Hepatocyte (in vitro differentiated cells): ENCODE data around the gene LPP. TPM values are rescaled to one million over a fixed set of nuclear protein-coding genes. Genes with fewer than 3 reads are reported as not detected.

Source experiments
- DNase-seq: peaks from one replicate; pipeline ENCODE4 v3.0.0-alpha.2; 2016; ENCODE audit warnings: low spot score
- H2AFZ ChIP-seq: fragments of 200-600 bp; sonication (generic); 2 replicates; pipeline ENCODE4 v1.6.0; 2016; ENCODE audit warnings: antibody characterized with exemption, mild to moderate bottlenecking
- H3K27ac ChIP-seq: fragments of 200-600 bp; sonication (generic); 2 replicates; pipeline ENCODE4 v1.5.1; 2016; ENCODE audit warnings: mild to moderate bottlenecking
- H3K27me3 ChIP-seq: fragments of 200-600 bp; sonication (generic); 2 replicates; pipeline ENCODE4 v1.6.1; 2016
- H3K36me3 ChIP-seq: fragments of 200-600 bp; sonication (generic); replicated peaks from 2 replicates; pipeline ENCODE4 v1.5.1; 2016; ENCODE audit warnings: low read depth; ENCODE audit not compliant: insufficient read depth
- H3K4me1 ChIP-seq: fragments of 200-600 bp; sonication (generic); 2 replicates; pipeline ENCODE4 v1.5.1; 2016; ENCODE audit warnings: mild to moderate bottlenecking, moderate library complexity; ENCODE audit not compliant: insufficient read depth
- H3K4me2 ChIP-seq: fragments of 200-600 bp; sonication (generic); 2 replicates; pipeline ENCODE4 v1.6.0; 2016
- H3K4me3 ChIP-seq: fragments of 200-600 bp; sonication (generic); 2 replicates; pipeline ENCODE4 v1.5.1; 2016; ENCODE audit warnings: mild to moderate bottlenecking
- H3K79me2 ChIP-seq: fragments of 200-600 bp; sonication (generic); 2 replicates; pipeline ENCODE4 v1.6.0; 2017; ENCODE audit warnings: mild to moderate bottlenecking
- H3K9me2 ChIP-seq: fragments of 200-600 bp; sonication (generic); replicated peaks from 2 replicates; pipeline ENCODE4 v1.6.0; 2017; ENCODE audit warnings: mild to moderate bottlenecking; ENCODE audit not compliant: insufficient read depth
- H3K9me3 ChIP-seq: fragments of 200-600 bp; sonication (generic); 2 replicates; pipeline ENCODE4 v1.5.1; 2016; ENCODE audit warnings: low read depth, mild to moderate bottlenecking
- H4K20me1 ChIP-seq: fragments of 200-600 bp; sonication (generic); 2 replicates; pipeline ENCODE4 v1.6.0; 2016; ENCODE audit warnings: mild to moderate bottlenecking; ENCODE audit not compliant: insufficient read depth, poor library complexity, severe bottlenecking
- EZH2 ChIP-seq: fragments of 200-600 bp; sonication (generic); IDR thresholded peaks from 2 replicates; pipeline ENCODE4 v1.6.1; 2016; ENCODE audit warnings: antibody characterized with exemption, mild to moderate bottlenecking, borderline replicate concordance
- EZH2phosphoT487 ChIP-seq: fragments of 200-600 bp; sonication (generic); IDR thresholded peaks from one replicate; pipeline ENCODE4 v1.6.1; 2018; ENCODE audit warnings: antibody characterized with exemption, mild to moderate bottlenecking, low read depth, moderate library complexity; ENCODE audit not compliant: unreplicated experiment, severe bottlenecking
- WGBS: methylation state at CpG from one replicate; pipeline ENCODE4 v1.1.6; 2016; ENCODE audit warnings: low lambda C conversion rate; ENCODE audit errors: missing lambda C conversion rate; 5-methylcytosine and 5-hydroxymethylcytosine counted together
- polyA plus RNA-seq: library from polyadenylated mRNA; unstranded; fragments of >200 nt; fragmentation: Nextera tagmentation; extraction: Ambion mirVana; gene quantifications from 2 replicates; pipeline ENCODE4 v1.2.1, GENCODE V29; 2016
- total RNA-seq: library from RNA; depleted of rRNA; stranded (reverse); fragments of >200 nt; gene quantifications from 2 replicates; pipeline ENCODE4 v1.2.3, GENCODE V29; 2014
- TF ChIP-seq, protein P1 (sequence below): fragments of 200-600 bp; sonication (generic); IDR thresholded peaks from 2 replicates; pipeline ENCODE4 v1.5.1; 2016; ENCODE audit warnings: antibody characterized with exemption, mild to moderate bottlenecking; ENCODE audit not compliant: poor library complexity

The LPP gene
- total and polyA plus RNA-seq, 2 experiments from 2014 or later = 53.2 to 73.8 TPM

GRCh38 chr3:188169830-188170455 lies 16.0 kb downstream of the LPP start:
- H2AFZ ChIP-seq = no peak overlapping the region
- no peak overlapping the region for H3K4me2 ChIP-seq
- H3K79me2 ChIP-seq = peaks cover 94% of the 10 kb centered on the region
- TF ChIP-seq EZH2 = no peak
- no peak overlapping the region for H3K27ac ChIP-seq
- H3K27me3 ChIP-seq = no peaks in the 10 kb centered on the region
- H4K20me1 ChIP-seq = peaks cover 48% of the 10 kb centered on the region
- H3K9me2 ChIP-seq = no peaks in the 10 kb centered on the region
- peaks cover 35% of the 10 kb centered on the region for H3K4me1 ChIP-seq
- no peak for DNase-seq
- no peaks in the 10 kb centered on the region for H3K36me3 ChIP-seq
- WGBS = 96% methylated on average over 10 of the region's 10 CpGs
- H3K9me3 ChIP-seq = no peaks in the 10 kb centered on the region
- no peak overlapping the region for H3K4me3 ChIP-seq

- Histone ChIP-seq H3K27ac (peak overlapping the region; percentile 74), H3K4me1 (peaks cover 35% of the 10 kb centered on the region), H3K4me2 (peak overlapping the region; percentile 36), H2AFZ (no peak overlapping the region), H3K27me3 (no peaks in the 10 kb centered on the region), H4K20me1 (peaks cover 44% of the 10 kb centered on the region), H3K9me2 (no peaks in the 10 kb centered on the region), H3K36me3 (no peaks in the 10 kb centered on the region), H3K79me2 (peaks cover 95% of the 10 kb centered on the region), H3K9me3 (no peaks in the 10 kb centered on the region), H3K4me3 (no peak overlapping the region)
- TF ChIP-seq EZH2phosphoT487 (no peak), EZH2 (no peak)
- TF ChIP-seq, protein P1, sequence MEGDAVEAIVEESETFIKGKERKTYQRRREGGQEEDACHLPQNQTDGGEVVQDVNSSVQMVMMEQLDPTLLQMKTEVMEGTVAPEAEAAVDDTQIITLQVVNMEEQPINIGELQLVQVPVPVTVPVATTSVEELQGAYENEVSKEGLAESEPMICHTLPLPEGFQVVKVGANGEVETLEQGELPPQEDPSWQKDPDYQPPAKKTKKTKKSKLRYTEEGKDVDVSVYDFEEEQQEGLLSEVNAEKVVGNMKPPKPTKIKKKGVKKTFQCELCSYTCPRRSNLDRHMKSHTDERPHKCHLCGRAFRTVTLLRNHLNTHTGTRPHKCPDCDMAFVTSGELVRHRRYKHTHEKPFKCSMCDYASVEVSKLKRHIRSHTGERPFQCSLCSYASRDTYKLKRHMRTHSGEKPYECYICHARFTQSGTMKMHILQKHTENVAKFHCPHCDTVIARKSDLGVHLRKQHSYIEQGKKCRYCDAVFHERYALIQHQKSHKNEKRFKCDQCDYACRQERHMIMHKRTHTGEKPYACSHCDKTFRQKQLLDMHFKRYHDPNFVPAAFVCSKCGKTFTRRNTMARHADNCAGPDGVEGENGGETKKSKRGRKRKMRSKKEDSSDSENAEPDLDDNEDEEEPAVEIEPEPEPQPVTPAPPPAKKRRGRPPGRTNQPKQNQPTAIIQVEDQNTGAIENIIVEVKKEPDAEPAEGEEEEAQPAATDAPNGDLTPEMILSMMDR = no peak
- WGBS = 77% methylated on average over 8 of the region's 8 CpGs
- peak; percentile 46 for DNase-seq
These were observed 16.8 kb downstream of the LPP start for GRCh38 chr3:188170461-188171459.

DNA sequence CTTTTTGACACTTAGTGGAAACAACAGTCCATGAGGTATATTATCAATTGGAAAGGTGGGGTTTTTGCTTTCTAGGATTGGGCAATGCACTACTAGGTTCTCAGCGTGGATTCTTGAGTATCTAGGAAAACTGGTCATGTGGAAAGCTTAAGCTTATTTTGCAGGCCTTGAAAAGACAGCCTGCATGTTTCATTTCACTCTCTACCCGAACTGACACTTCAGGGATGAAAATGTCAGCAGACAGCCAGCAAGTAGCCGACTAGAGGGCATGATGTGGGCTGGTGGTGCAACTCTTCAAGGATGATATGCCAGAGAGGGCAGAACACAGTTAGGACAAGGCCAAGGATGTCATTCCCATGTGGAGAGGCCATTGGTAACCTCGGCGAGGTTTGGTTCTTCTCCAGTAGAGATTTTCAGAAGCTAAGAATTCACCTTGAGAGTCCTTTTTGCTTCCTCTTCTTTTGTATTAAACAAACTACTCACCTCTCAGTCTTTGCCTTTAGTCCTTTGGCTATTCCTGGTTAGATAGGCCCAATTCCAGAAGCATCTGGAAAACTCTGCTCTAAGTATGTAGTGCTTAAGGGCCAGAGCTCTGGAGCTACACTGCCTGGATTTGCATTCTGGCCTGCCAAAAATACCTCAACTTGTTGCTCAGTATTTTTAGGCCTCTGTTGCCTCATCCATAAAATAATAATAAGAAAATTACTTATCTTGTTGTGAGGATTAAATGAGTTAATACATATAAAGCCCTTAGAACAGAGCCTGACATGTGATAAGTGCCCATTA lies 17.9 kb downstream of the LPP start:
- DNase-seq = no peak
- Histone ChIP-seq H3K4me2 (peak overlapping the region; percentile 36), H4K20me1 (peaks cover 39% of the 10 kb centered on the region), H3K27ac (peak overlapping the region; percentile 74), H3K4me1 (peaks cover 31% of the 10 kb centered on the region), H3K4me3 (no peak overlapping the region), H3K27me3 (no peaks in the 10 kb centered on the region), H2AFZ (no peak overlapping the region), H3K9me2 (no peaks in the 10 kb centered on the region), H3K36me3 (no peaks in the 10 kb centered on the region), H3K9me3 (no peaks in the 10 kb centered on the region), H3K79me2 (peaks cover 95% of the 10 kb centered on the region)
- TF ChIP-seq EZH2phosphoT487 (no peak), EZH2 (no peak)
- TF ChIP-seq, protein P1 = no peak
- WGBS = 78% methylated on average over 5 of the region's 5 CpGs
